ENCODE measurements around the gene PLA2G10.
"Not testable (repeated sequence)": the region's sequence is repeated elsewhere in the genome, so short reads cannot be mapped to it uniquely, and the experiment has no call there.

DNA sequence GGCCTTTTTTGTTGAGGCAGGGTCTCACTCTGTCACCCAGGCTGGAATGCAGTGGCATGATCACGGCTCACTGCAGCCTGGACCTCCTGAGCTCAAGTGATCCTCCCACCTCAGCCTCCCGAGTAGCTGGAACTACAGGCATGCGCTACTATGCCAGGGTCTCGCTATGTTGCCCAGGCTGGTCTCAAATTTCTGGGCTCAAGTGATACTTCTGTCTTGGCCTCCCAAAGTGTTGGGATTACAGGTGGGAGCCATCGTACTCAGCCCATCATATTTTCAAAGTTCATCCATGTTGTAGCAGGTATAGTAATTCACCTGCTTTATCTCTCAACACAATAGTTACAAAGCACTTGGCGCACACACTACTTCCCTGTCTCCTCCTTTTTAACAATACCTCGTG, 13.7 kb downstream of the PLA2G10 start:
- TF ChIP-seq, protein P1, sequence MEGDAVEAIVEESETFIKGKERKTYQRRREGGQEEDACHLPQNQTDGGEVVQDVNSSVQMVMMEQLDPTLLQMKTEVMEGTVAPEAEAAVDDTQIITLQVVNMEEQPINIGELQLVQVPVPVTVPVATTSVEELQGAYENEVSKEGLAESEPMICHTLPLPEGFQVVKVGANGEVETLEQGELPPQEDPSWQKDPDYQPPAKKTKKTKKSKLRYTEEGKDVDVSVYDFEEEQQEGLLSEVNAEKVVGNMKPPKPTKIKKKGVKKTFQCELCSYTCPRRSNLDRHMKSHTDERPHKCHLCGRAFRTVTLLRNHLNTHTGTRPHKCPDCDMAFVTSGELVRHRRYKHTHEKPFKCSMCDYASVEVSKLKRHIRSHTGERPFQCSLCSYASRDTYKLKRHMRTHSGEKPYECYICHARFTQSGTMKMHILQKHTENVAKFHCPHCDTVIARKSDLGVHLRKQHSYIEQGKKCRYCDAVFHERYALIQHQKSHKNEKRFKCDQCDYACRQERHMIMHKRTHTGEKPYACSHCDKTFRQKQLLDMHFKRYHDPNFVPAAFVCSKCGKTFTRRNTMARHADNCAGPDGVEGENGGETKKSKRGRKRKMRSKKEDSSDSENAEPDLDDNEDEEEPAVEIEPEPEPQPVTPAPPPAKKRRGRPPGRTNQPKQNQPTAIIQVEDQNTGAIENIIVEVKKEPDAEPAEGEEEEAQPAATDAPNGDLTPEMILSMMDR (IDR thresholded peaks at IDR 0.05), result not testable (repeated sequence)
- TF ChIP-seq POLR2A (IDR thresholded peaks at IDR 0.05), result not testable (repeated sequence)
